Lower leg skin (tissue), 4 donors: ENCODE measurements around the gene DCTN1. TPM values are rescaled to one million over a fixed set of nuclear protein-coding genes. Genes with fewer than 3 reads are reported as not detected.

Experiments
- DNase-seq, 2 donors: peaks; one replicate each; pipeline ENCODE4 v3.0.0-alpha.2; 2019; ENCODE audit warnings: low spot score in 2 of 2
- H3K4me3 ChIP-seq: fragments of 200-600 bp; sonication (generic); 2 replicates; pipeline ENCODE4 v1.5.1; 2017; ENCODE audit warnings: mild to moderate bottlenecking, low read depth; ENCODE audit not compliant: poor library complexity, severe bottlenecking
- CTCF ChIP-seq, 3 donors: fragments of 450-650 bp; IDR thresholded peaks; one replicate each; pipeline ENCODE4 v1.5.1; 2016; ENCODE audit warnings: antibody characterized with exemption in 3 of 3, mild to moderate bottlenecking in 3 of 3, moderate library complexity in 2 of 3
- POLR2A ChIP-seq, 2 donors: fragments of 450-650 bp; IDR thresholded peaks; one replicate each; pipeline ENCODE4 v1.6.1; 2016 to 2017; ENCODE audit warnings: antibody characterized with exemption in 2 of 2, mild to moderate bottlenecking in 1 of 2, moderate library complexity in 1 of 2
- WGBS, 2 donors: methylation state at CpG; one replicate each; pipeline ENCODE4 v1.1.5; 2018; 5-methylcytosine and 5-hydroxymethylcytosine counted together
- intact Hi-C: fragments of 100-400 bp; cut with DNase I; formaldehyde crosslinking; loops from one replicate; pipeline ENCODE4 v1.15.0; 2023; ENCODE audit warnings: low total_unique reads
- total RNA-seq, 4 donors: library from RNA; depleted of rRNA; stranded (reverse); fragments of >200 nt; gene quantifications; one replicate each; pipeline ENCODE4 v1.1.0, GENCODE V29; 2016

Gene DCTN1
- total RNA-seq, 4 donors from 2014 or later, result 76.5 to 106 (median 95.8) TPM

GRCh38 chr2:74316627-74317295 is 63.4 kb downstream of the DCTN1 start:
- 62 to 63% methylated on average over 6 of the region's 6 CpGs for WGBS, 2 donors
- intact Hi-C loops, result no loop called here
- no peak overlapping the region for H3K4me3 ChIP-seq
- DNase-seq, result no peak
- TF ChIP-seq POLR2A (IDR thresholded peaks at IDR 0.05), result no peak
- TF ChIP-seq CTCF (IDR thresholded peaks at IDR 0.05), result no peak

GRCh38 chr2:74314107-74314506 is 66.0 kb downstream of the DCTN1 start:
- no peak for DNase-seq
- intact Hi-C loops, result no loop called here
- H3K4me3 ChIP-seq, result no peak overlapping the region
- WGBS, 2 donors, result 84 to 86% methylated on average over 5 of the region's 5 CpGs
- no peak for TF ChIP-seq POLR2A (IDR thresholded peaks at IDR 0.05)
- no peak for TF ChIP-seq CTCF (IDR thresholded peaks at IDR 0.05)

GRCh38 chr2:74313497-74313896 is 66.6 kb downstream of the DCTN1 start:
- DNase-seq, result no peak
- 84 to 87% methylated on average over 2 of the region's 2 CpGs for WGBS, 2 donors
- no peak overlapping the region for H3K4me3 ChIP-seq
- intact Hi-C loops, result no loop called here
- TF ChIP-seq POLR2A (IDR thresholded peaks at IDR 0.05), result no peak
- TF ChIP-seq CTCF (IDR thresholded peaks at IDR 0.05), result no peak

GRCh38 chr2:74312913-74313312 is 67.2 kb downstream of the DCTN1 start:
- TF ChIP-seq POLR2A (IDR thresholded peaks at IDR 0.05) (no peak), CTCF (IDR thresholded peaks at IDR 0.05) (no peak)
- no peak for DNase-seq
- intact Hi-C loops, result no loop called here
- no peak overlapping the region for H3K4me3 ChIP-seq

Other genes starting within 250 kb of the DCTN1 start
- gene BOLA3, start 232.4 kb downstream of the DCTN1 start, total RNA-seq, result 10 to 100 TPM in 3 of 4 donors, 1 to 10 TPM in 1; 7.8 to 19.9 (median 16.6) TPM
- 10 to 100 TPM; 62.7 to 90.8 (median 76.6) TPM for gene MOB1A, start 201.4 kb downstream of the DCTN1 start, total RNA-seq
- gene MTHFD2, start 181.7 kb downstream of the DCTN1 start, total RNA-seq, result 10 to 100 TPM; 12.5 to 31.8 (median 17.5) TPM
- 1 to 10 TPM; 3.0 to 5.6 (median 3.7) TPM for gene SLC4A5, start 36.9 kb downstream of the DCTN1 start, total RNA-seq
- gene C2orf81, start 41.3 kb upstream of the DCTN1 start, total RNA-seq, result 1 to 10 TPM in 3 of 4 donors, under 1 TPM in 1; 0.34 to 2.4 (median 1.2) TPM
- 10 to 100 TPM in 1 of 4 donors, 1 to 10 TPM in 3; 5.5 to 13.3 (median 8.0) TPM for gene WDR54, start 41.4 kb upstream of the DCTN1 start, total RNA-seq
- gene RTKN, start 61.6 kb upstream of the DCTN1 start, total RNA-seq, result 10 to 100 TPM; 44.9 to 71.8 (median 48.3) TPM
- gene INO80B, start 74.8 kb upstream of the DCTN1 start, total RNA-seq, result 10 to 100 TPM; 19.3 to 39.6 (median 31.8) TPM
- gene WBP1, start 78.1 kb upstream of the DCTN1 start, total RNA-seq, result 10 to 100 TPM; 35.9 to 44.9 (median 38.1) TPM
- gene MOGS, start 85.1 kb upstream of the DCTN1 start, total RNA-seq, result 10 to 100 TPM; 49.5 to 57.4 (median 52.5) TPM
- gene MRPL53, start 92.4 kb upstream of the DCTN1 start, total RNA-seq, result 10 to 100 TPM; 24.9 to 70.0 (median 29.5) TPM
- 10 to 100 TPM; 11.7 to 16.1 (median 13.4) TPM for gene CCDC142, start 102.7 kb upstream of the DCTN1 start, total RNA-seq
- 10 to 100 TPM; 18.4 to 26.1 (median 21.9) TPM for gene TTC31, start 102.8 kb upstream of the DCTN1 start, total RNA-seq
- gene LBX2, start 119.3 kb upstream of the DCTN1 start, total RNA-seq, result 1 to 10 TPM in 1 of 4 donors, under 1 TPM in 1, not detected in 2; 0.55 to 1.2 TPM
- 10 to 100 TPM; 13.3 to 38.4 (median 24.1) TPM for gene PCGF1, start 127.4 kb upstream of the DCTN1 start, total RNA-seq
- gene TLX2, start 134.1 kb upstream of the DCTN1 start, total RNA-seq, result not detected
- gene DQX1, start 145.9 kb upstream of the DCTN1 start, total RNA-seq, result 1 to 10 TPM; 1.9 to 8.0 (median 6.2) TPM
- 100 to 1,000 TPM in 3 of 4 donors, 10 to 100 TPM in 1; 94.0 to 116 (median 112) TPM for gene AUP1, start 149.4 kb upstream of the DCTN1 start, total RNA-seq
- 10 to 100 TPM; 22.6 to 28.6 (median 25.2) TPM for gene HTRA2, start 149.6 kb upstream of the DCTN1 start, total RNA-seq
- gene LOXL3, start 173.6 kb upstream of the DCTN1 start, total RNA-seq, result 1 to 10 TPM in 3 of 4 donors, under 1 TPM in 1; 0.17 to 2.5 (median 1.4) TPM
- gene DOK1, start 174.4 kb upstream of the DCTN1 start, total RNA-seq, result 1 to 10 TPM; 3.8 to 7.2 (median 4.7) TPM